HG02610 (cell line): ENCODE results near the gene SPTSSB.

ENCODE experiments used
- ATAC-seq: cut with Tn5 transposase; IDR thresholded peaks from one replicate; pipeline ENCODE4 v1.9.1; 2021; ENCODE audit warnings: mild to moderate bottlenecking, moderate library complexity; ENCODE audit not compliant: unreplicated experiment

Gene SPTSSB

GRCh38 chr3:161371441-161372320, at the start of gene SPTSSB:
Gene SPTSSB, minus strand, starts transcription at chr3:161371517. Its CDS starts 25,194 bp downstream, at chr3:161346323.
- ATAC-seq, result peak; percentile 55

GRCh38 chr3:161420746-161421145, 49.4 kb upstream of the SPTSSB start:
- ATAC-seq, result no peak

- no peak for ATAC-seq
Measured at GRCh38 chr3:161419555-161420333, 48.4 kb upstream of the SPTSSB start.

- ATAC-seq, result no peak
Measured at GRCh38 chr3:161415506-161416231, 44.4 kb upstream of the SPTSSB start.

GRCh38 chr3:161414907-161415306, 43.6 kb upstream of the SPTSSB start:
- ATAC-seq, result no peak

GRCh38 chr3:161413855-161414210, 42.5 kb upstream of the SPTSSB start:
- peak; percentile 56 for ATAC-seq

- peak; percentile 51 for ATAC-seq
Measured at GRCh38 chr3:161413127-161413854, 42.0 kb upstream of the SPTSSB start.

- no peak for ATAC-seq
Measured at GRCh38 chr3:161412123-161412522, 40.8 kb upstream of the SPTSSB start.

- ATAC-seq, result no peak
Measured at GRCh38 chr3:161409858-161410257, 38.5 kb upstream of the SPTSSB start.

GRCh38 chr3:161409069-161409468, 37.8 kb upstream of the SPTSSB start:
- ATAC-seq, result peak; percentile 33

- ATAC-seq, result peak; percentile 46
Measured at GRCh38 chr3:161406594-161407555, 35.6 kb upstream of the SPTSSB start.

GRCh38 chr3:161405836-161406235, 34.5 kb upstream of the SPTSSB start:
- no peak for ATAC-seq

GRCh38 chr3:161405087-161405486, 33.8 kb upstream of the SPTSSB start:
- ATAC-seq, result no peak

GRCh38 chr3:161403251-161403650, 31.9 kb upstream of the SPTSSB start:
- no peak for ATAC-seq

GRCh38 chr3:161401389-161401788, 30.1 kb upstream of the SPTSSB start:
- ATAC-seq, result no peak

GRCh38 chr3:161400650-161401049, 29.3 kb upstream of the SPTSSB start:
- no peak for ATAC-seq

GRCh38 chr3:161395115-161396012, 24.0 kb upstream of the SPTSSB start:
- ATAC-seq, result no peak

- peak; percentile 51 for ATAC-seq
Measured at GRCh38 chr3:161393803-161394202, 22.5 kb upstream of the SPTSSB start.
